ENCODE measurements around the gene C1S.

- TF ChIP-seq EZH2 (IDR thresholded peaks at IDR 0.05; ENCODE audit: borderline replicate concordance) (no peak), CTCF (IDR thresholded peaks at IDR 0.05; ENCODE audit: poor library complexity) (no peak)
These were observed 4.0 kb downstream of the C1S start for GRCh38 chr12:7064516-7064915.
